ENCODE data around the gene LCA5L.
"Not testable (repeated sequence)": the region's sequence is repeated elsewhere in the genome, so short reads cannot be mapped to it uniquely, and the experiment has no call there.

Gene LCA5L

DNA sequence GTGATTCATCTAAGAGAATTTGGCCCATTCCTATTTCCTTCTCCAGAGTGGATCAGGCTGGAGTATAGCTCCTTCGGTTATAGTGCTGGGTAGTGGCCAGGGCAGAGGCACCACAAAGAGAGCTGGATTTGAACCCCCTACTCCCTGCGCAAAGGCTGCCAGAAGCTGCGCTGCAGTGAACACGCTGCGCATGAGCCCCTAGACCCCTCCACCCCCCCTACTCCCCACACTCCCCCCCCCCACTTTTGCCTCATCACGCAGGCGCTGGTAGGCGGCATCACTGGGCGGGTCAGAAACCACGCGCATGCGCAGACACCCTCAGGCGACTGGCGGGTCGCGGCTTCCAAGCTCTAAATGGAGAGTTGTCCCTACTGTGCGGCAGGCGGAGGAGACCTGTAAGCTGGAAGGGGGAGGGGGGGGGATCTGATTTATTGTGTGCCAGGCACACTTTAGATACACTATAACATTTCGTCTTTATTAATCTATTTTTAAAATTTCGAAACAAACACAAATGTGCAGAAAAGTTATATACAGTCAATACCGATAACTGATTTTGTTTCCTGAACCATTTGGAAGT lies 58.0 kb downstream of the LCA5L start:
- DNase-seq (ENCODE audit: low read depth in 2 of 2): peak; percentile 73 to 79

DNA sequence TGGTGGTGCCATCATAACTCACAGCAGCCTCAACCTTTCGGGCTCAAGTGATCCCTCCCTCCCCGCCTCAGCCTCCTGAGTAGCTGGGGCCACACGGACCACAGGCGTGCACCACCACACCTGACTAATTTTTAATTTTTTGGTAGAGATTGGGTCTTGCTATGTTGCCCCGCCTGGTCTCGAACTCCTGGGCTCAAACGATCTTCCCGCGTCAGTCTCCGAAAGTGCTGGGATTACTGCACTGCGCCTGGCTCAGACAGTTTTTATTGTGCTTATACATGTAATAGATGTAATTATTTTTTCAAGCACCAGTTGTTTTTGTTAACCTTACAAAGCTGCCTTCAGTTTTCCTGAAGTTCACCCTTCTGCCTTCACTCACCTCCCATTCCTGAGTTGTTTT lies 58.7 kb downstream of the LCA5L start:
- DNase-seq (ENCODE audit: low read depth in 2 of 2): no peak

DNA sequence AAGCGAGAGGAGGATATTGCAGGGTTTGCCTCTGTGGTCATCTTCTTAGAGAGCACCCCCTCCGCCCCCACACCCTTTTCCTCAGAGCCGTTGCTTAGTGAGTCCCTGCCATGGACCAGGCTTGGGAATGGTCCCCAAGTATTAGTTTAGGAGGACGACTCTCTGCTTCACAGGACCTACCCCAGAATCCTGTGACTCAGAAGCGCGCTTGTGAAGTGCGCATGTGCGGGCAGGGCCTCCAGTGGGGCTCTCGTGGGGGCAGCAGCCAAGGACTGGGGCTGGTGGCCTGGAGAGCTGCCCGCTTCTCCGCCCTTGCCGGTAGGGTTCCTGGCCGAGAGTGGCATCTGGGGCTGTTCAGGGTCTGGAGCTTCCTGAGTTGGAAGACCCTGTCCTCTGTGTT lies 59.4 kb downstream of the LCA5L start:
- no peak for DNase-seq (ENCODE audit: low read depth in 2 of 2)

DNA sequence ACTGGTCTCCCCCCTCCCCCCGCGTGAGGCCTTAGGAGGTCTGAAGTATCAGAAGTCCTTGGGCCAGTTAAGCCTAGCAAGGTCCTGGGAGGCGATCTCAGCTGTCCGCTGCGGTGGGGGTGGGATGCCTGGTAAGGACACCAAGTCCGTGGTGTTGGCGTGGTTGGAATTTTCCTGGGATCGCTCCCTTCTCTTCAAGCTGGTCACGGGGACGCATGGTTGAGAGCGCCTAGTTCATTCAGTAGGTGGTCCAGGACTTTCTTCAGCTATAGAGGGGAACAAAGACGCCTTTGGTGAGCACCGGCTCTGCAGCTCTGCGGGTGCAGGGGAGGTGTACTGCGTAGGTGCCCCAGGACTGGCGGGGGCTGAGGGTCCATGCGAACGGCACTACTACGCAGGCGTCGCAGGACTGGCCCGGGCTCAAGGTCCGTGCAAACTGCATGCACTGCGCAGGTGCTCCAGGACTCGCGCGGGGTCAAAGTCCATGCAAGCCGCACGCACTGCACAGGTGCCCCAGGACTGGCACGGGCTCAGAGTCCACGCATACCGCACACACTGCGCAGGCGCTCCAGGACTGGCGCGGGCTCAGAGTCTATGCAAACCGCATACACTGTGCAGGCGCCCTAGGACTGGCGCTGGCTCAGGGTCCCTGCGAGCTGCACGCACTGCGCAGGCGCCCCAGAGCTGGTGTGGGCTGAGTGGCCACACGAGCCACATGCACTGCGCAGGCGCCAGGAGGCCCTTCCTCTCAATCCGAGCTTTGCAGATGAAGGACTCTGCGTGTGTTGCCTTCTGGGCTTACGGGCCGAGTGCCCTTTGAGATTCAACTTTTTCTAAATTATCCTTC lies 60.1 kb downstream of the LCA5L start:
- DNase-seq (ENCODE audit: low read depth in 2 of 2): peak in 1 of 2 donors; percentile 16

DNA sequence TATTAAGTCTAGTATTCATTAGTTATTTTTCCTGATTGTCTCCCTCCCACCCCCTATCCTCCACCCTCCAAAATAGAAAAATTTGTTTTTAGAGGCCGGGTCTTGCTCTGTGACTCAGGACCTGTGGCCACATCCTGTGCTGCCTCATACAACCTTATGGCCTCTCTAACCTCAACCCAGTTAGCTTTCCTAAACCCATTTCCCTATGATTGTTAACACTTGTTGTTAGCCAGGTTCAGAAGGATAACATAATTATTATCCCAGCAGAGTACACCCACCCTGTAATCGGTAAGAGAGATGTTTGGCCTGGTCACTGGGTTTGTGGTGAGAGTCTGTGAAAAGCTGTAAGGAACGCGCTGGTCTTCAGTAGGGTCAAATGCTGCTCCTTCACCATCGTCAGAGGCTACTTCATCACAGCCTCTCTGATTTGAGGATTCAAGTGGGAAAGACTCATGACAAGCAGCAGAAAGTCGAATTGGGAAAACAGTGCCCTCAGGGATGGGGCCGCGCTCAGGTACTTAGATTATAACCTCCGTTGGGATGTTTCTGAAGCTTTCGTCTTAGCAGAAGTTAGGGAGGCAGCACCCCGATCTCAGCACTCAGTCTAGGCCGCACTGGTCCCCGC lies 60.8 kb downstream of the LCA5L start:
- no peak for DNase-seq (ENCODE audit: low read depth in 2 of 2)

DNA sequence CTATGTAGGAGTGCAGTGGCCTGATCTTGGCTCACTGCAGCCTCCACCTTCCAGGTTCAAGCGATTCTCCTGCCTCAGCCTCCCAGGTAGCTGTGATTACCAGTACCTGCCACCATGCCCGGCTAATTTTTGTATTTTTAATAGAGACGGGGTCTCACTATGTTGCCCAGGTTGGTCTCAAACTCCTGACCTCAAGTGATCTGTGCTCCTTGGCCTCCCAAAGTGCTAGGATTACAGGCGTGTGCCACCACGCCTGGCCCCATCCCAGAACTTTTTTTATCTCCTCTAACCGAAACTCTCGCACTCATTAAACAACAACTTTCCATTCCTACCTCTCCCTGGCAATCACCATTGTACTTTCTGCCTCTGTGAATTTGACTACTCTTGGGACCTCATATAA lies 63.5 kb downstream of the LCA5L start:
- DNase-seq (ENCODE audit: low read depth in 2 of 2): not testable (repeated sequence)

DNA sequence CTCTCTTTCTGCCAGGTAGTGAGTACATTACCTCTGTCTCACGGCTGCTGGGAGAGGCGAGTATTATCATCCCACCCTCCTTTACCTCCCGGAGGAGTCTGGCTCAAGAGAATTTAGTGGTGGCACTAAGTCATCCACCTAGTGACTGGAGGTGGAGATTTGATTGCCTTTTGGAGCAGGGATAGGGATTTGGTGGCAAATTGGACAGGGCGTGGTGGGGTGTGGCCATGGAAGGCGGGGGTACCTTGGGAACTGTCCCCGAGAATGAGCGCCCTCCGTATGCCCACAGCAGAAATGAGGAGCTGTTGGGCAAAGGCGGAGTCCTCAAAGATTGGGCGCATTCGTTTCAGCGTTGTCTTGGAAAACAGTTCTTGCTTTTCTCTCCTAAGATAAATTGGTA lies 64.6 kb downstream of the LCA5L start:
- no peak for DNase-seq (ENCODE audit: low read depth in 2 of 2)

DNA sequence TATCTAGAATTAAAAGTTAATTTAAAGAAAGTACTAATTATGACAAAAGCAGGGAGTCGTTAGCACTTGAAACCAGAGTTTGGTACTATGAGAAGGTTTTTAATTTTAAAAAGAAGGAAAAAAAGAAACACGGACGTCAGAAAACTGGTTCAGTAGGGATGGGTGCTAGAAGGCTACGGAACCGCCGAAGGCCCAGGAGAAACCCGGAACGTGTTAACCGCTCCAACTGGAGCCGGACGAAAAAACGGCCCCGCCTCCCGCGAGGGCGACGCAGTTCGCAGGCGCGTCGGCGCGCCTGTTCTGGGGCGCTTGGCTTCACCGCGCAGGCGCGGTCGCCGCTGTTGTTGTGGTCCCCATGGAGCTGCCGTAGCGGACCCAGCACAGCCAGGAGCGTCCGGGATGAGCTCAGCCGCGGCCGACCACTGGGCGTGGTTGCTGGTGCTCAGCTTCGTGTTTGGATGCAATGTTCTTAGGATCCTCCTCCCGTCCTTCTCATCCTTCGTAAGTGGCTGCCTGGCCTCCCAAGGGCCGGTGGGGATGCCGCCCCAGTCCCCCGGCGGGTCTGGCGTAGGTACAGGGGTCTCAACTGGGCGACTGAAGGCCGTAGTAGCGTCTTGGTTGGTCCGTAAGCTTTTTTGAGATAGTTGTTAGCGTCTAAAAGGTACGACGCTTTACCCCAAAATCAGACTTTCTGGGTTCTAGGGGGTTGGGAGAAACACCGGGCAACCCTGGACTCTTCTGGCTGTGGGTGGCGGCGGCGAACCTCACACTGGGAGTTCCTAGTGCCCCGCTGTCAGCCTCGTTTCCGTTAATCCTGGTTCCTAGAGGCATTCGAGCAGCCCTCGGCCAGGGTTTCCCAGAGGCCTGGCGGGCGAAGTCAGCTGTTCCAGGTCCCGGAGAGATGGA lies 65.3 kb downstream of the LCA5L start:
- DNase-seq (ENCODE audit: low read depth in 2 of 2): peak; percentile 68 to 76

DNA sequence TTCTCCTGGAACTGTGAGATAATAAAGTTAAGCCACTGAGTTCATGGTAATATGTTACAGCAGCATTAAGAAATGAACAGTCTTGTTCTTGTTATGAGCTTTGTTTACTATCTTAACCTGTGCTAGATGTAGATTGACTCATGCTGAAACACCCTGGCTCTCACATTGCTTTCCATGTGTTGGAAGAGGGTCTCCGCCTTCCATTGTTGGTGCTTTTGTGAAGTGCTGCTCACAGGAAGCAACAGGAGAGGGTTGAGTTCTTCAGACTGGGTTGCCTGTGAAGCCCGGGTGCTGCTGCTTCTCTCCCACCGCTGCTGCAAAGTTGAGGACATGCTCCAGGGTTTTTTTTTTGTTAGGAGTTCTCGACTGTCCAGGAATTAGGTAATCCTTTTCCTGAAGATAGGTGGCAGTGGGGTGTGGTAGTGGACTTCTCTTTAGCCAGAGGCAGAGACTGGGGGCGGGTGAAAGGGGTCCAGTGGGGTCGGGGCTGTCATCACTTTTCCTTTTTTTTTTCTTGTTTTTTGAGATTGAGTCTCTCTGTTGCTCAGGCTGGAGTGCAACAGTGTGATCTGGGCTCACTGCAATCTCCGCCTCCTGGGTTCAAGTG lies 68.0 kb downstream of the LCA5L start:
- DNase-seq (ENCODE audit: low read depth in 2 of 2): no peak

DNA sequence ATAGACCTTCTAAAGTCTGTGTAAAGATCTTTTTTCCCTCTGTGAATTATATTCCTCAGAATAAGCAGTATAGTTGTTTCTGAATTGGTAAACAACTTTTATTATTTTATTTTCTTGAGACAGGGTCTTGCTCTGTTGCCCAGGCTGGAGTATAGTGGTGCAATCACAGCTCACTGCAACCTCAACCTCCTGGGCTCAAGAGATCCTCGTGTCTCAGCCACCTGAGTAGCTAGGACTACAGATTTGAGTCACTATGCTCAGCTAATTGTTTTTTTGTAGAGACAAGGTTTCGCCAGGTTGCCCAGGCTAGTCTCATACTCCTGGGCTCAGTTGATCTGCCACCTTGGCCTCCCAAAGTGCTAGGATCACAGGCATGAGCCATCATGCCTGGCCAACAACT lies 70.1 kb downstream of the LCA5L start:
- DNase-seq (ENCODE audit: low read depth in 2 of 2): no peak

DNA sequence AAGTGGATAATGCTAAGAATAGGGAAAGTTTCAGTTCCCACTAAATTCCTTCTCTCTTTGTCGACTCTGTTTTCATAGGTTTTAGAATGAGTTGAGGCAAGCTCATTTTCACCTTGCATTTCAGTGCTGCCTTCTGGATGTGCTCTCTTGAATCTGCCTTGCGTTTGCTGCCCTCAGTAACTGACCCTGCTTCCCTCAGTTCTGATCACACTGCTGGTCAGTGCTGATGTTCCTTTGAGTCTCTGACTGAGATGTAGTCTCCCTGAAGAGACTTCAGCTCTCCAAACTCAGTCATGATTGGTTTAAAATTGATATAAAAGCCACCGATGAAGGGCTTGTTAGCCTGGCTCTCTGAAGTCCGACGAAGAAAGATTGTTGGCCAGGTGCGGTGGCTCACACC lies 71.5 kb downstream of the LCA5L start:
- DNase-seq (ENCODE audit: low read depth in 2 of 2): no peak

DNA sequence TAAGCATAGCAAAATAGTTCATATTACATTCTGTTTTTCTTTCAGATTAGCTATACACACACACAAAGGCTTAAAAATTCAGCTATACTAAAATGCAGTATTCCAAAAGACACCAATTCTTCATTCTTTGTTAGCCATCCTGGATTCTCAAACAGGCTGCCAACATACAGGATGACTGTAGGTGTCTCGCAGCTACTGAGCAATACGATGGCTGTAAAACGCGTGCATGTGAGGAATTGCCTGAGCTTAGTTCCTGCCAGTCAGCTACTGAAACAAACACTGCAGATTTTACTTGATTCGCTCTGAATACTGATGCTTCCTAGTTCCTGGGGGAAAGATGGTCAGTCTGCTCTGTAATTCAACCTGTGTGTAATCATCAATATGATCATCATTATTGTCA lies 71.9 kb downstream of the LCA5L start:
- no peak for DNase-seq (ENCODE audit: low read depth in 2 of 2)

DNA sequence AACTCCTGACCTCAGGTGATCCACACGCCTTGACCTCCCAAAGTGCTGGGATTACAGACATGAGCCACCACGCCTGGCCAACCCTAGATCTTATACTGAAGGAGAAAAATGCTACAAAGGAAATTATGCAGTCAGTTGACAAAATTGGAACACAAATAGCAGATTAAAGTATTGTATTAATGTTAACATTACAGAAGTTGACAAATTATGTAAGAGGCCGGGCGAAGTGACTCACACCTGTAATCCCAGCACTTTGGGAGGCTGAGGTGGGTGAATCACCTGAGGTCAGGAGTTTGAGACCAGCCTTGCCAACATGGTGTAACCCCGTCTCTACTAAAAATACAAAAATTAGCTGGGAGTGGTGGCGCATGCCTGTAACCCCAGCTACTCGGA lies 75.7 kb downstream of the LCA5L start:
- DNase-seq (ENCODE audit: low read depth in 2 of 2): not testable (repeated sequence)

DNA sequence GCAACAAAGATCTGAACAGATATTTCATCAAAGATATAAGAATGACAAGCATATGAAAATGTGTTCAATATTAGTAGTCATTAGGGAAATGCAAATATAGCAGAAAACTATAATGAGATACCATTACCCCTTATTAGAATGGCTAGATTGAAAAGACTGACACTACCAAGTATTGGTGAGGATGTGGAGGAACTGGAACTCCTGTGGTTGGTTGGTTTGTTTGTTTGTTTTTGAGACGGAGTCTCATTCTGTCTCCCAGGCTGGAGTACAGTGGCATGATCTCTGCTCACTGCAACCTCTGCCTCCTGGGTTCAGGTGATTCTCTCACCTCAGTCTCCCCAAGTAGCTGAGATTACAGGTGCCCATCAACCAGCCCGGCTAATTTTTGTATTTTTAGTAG lies 77.8 kb downstream of the LCA5L start:
- no peak for DNase-seq (ENCODE audit: low read depth in 2 of 2)

DNA sequence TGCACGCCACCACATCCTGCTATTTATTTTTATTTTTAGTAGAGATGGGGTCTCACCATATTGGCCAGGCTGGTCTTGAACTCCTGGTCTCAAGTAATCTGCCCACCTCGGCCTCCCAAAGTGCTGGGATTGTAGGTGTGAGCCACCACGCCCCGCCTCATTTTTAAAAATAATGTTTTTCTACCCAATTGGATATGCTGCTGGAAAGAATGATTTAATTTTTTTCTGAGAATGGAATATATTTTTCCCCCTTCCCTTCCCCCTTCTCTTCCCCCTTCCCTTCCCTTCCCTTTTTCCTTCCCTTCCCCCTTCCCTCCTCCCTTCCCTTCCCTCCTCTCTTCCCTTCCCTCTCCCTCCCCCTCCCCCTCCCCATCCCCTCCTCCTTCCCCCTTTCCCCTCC lies 79.0 kb downstream of the LCA5L start:
- DNase-seq (ENCODE audit: low read depth in 2 of 2): no peak

DNA sequence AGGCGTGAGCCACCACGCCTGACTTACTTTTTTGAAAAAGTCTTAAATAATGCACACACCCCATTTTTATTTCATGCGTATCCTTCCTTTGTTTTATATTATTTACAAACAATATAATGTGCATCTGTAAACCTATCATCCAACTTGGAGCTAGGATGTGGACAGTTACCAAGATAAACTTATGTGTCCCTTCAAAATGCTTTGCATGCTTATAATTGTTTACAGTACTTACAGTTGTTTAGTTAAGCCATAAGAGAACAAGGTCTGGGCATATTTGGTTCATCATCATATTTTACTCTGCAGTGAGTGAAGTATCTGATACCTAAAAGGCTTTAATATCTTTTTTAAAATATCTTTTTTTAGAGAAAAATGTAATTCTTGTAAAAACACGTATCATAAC lies 80.6 kb downstream of the LCA5L start:
- no peak for DNase-seq (ENCODE audit: low read depth in 2 of 2)

DNA sequence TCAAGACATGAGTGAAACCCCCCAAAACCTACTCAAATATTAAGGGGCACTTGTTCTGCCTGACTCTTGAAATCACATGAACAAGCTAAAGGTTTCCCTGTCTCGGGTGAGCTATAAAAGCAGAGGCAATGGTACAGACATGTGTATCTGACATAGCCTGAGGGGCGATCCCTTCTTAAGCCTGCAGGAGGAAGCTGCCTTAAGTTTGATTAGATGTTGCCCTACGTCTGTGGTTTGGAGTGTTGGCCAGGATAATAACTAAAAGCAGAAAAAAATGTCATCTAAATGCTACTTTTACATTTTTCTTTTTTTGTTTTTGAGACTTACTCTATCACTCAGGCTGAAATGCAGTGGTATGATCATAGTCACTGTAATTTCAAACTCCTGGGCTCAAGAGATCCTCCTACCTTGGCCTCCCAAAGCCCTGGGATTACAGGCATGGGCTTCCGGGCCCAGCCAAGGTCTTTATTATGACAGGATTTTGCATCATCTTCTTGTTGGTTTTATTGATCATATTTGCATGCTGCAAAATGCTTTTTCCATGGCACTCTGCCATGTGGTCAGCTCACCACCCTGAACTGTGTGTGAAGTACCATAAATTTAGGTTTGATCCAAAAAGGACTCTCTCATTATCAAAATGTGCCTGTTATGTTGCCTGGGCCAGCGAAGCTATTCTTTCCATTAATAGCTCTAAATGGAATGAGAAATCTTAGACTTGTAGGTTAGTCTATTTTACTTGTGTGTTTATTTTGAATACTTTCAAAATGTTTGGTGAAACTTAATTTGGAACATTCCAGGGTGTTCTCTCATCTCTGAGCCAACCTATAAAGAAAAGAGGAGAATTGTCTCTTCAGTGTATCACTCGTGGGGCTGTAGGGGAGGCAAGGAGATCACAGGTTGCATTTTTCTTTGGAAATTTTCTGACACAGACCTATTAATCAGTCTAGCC lies 81.7 kb downstream of the LCA5L start:
- no peak for DNase-seq (ENCODE audit: low read depth in 2 of 2)

DNA sequence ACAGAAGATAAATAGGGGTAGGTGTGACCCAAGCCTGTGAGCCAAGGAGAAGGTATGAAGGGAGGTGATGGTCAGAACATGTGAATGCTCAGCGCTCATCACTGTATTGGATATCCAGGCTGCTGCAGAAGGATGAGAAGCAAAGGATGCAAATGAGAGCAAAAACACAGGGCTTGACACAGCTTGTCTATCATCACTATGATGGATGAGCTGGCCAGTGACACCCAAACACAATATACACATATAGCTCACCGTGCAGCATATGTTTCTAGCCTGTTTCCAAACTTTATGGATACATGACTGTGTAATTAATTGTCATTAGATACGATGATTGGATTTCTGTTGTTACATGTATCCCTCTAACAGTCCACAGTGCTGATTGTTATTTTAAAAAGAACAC lies 82.8 kb downstream of the LCA5L start:
- no peak for DNase-seq (ENCODE audit: low read depth in 2 of 2)

DNA sequence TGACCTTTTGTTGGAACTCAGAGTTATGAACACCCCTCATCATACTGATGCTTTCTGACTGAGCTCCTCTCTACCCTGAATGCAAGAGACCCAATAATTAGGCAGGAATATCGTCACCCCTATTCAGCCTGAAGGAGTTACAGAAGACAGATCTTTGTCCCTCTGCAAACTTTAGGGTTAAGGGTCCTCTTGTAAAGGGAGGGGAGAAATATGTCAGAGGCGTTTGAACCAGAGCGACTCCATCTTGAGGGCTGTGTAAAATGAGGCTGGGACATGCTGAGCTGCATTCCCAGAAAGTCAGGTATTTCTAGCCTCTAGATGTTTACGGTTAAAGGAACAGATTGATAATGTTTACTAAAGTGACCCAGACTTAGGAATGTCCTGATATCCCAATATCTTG lies 86.2 kb downstream of the LCA5L start:
- DNase-seq (ENCODE audit: low read depth in 2 of 2): no peak
